Islet of Langerhans (tissue), 1 donor: ENCODE results near the gene GALNTL6.

Source experiments
- FAIRE-seq: peaks from one replicate; lab custom pipeline; 2011; peaks lifted over from hg19 to GRCh38; lab: Jason Lieb, UNC

GALNTL6 gene

GRCh38 chr4:172125443-172125842 lies 312.2 kb downstream of the GALNTL6 start:
- no peak for FAIRE-seq

GRCh38 chr4:172127168-172127567 lies 314.0 kb downstream of the GALNTL6 start:
- FAIRE-seq, result no peak

GRCh38 chr4:172129593-172129992 lies 316.4 kb downstream of the GALNTL6 start:
- FAIRE-seq, result no peak

- no peak for FAIRE-seq
These were observed 321.3 kb downstream of the GALNTL6 start for GRCh38 chr4:172134521-172134920.

- peak; percentile 100 for FAIRE-seq
These were observed 327.8 kb downstream of the GALNTL6 start for GRCh38 chr4:172141025-172141424.

GRCh38 chr4:172142281-172142741 lies 329.1 kb downstream of the GALNTL6 start:
- FAIRE-seq, result no peak

GRCh38 chr4:172143605-172144314 lies 330.6 kb downstream of the GALNTL6 start:
- no peak for FAIRE-seq

GRCh38 chr4:172147687-172148086 lies 334.5 kb downstream of the GALNTL6 start:
- peak; percentile 98 for FAIRE-seq

GRCh38 chr4:172149329-172149728 lies 336.1 kb downstream of the GALNTL6 start:
- FAIRE-seq, result no peak

- no peak for FAIRE-seq
These were observed 339.1 kb downstream of the GALNTL6 start for GRCh38 chr4:172152284-172152683.

- FAIRE-seq, result no peak
These were observed 340.5 kb downstream of the GALNTL6 start for GRCh38 chr4:172153719-172154118.

- no peak for FAIRE-seq
These were observed 342.7 kb downstream of the GALNTL6 start for GRCh38 chr4:172155838-172156345.

- FAIRE-seq, result no peak
These were observed 344.7 kb downstream of the GALNTL6 start for GRCh38 chr4:172157946-172158345.

- FAIRE-seq, result no peak
These were observed 350.0 kb downstream of the GALNTL6 start for GRCh38 chr4:172163215-172163614.

- no peak for FAIRE-seq
These were observed 355.7 kb downstream of the GALNTL6 start for GRCh38 chr4:172168888-172169287.

- FAIRE-seq, result no peak
These were observed 356.7 kb downstream of the GALNTL6 start for GRCh38 chr4:172169871-172170270.

GRCh38 chr4:172173206-172173605 lies 360.0 kb downstream of the GALNTL6 start:
- no peak for FAIRE-seq

- FAIRE-seq, result no peak
These were observed 364.2 kb downstream of the GALNTL6 start for GRCh38 chr4:172177382-172177781.

GRCh38 chr4:172188248-172188988 lies 375.2 kb downstream of the GALNTL6 start:
- no peak for FAIRE-seq

GRCh38 chr4:172202480-172203076 lies 389.4 kb downstream of the GALNTL6 start:
- FAIRE-seq, result peak; percentile 70

- FAIRE-seq, result no peak
These were observed 394.1 kb downstream of the GALNTL6 start for GRCh38 chr4:172207258-172207657.

GRCh38 chr4:172207886-172208285 lies 394.7 kb downstream of the GALNTL6 start:
- FAIRE-seq, result no peak

GRCh38 chr4:172220679-172221078 lies 407.5 kb downstream of the GALNTL6 start:
- FAIRE-seq, result no peak
